ENCODE results near the gene PLEKHA4.

- TF ChIP-seq POLR2AphosphoS5 (IDR thresholded peaks at IDR 0.05; ENCODE audit: borderline replicate concordance, low read depth, low read length) (no peak), EZH2 (IDR thresholded peaks at IDR 0.05) (no peak), FOXP2 (optimal IDR thresholded peaks at IDR 0.05; ENCODE audit: control extremely low read depth, extremely low read length, insufficient read depth) (no peak)
Measured at GRCh38 chr19:48877855-48878195, 9.4 kb upstream of the PLEKHA4 start.
